HG03432 (cell line): ENCODE data around the gene IGSF21.

Experiments
- ATAC-seq: cut with Tn5 transposase; IDR thresholded peaks from one replicate; pipeline ENCODE4 v1.9.1; 2021; ENCODE audit warnings: mild to moderate bottlenecking, moderate library complexity; ENCODE audit not compliant: unreplicated experiment

The IGSF21 gene

DNA sequence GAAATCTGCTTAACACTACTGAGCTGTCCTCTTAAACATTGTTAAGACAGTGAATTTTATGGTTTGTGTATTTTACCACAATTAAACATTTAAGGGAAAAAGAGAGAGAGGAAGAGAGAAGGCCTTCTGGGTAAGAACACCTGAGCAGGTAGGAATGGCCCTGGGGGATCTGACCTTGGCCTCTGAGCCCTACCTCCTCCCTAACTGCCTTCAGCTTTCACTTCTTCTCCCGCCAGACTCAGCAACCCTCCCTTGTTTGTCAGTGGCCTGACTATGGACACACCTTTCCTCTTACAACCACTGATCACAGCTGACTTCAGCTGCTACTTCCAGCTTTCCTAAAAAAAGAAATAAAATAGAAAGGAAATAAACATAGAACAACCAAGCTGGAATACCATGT is 13.5 kb upstream of the IGSF21 start:
- ATAC-seq = no peak

DNA sequence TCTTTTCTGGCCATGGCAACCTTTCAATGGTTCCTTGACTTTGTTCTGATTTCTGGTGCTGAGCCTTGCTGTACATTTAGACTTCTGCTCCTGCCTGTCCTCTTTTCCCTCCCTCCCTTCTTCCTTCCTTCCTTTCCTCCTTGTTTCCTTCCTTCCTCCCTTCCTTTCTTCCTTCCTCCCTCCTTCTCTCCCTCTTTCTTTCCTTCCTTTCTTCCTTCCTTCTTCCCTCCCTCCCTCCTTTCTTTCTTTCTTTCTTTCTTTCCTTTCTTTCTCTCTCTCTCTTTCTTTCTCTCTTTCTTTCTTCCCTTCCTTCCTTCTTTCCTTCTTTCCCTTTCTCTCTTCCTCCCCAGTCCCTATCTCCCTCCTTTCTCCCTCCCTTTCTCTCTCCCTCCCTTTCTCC is 10.4 kb upstream of the IGSF21 start:
- no peak for ATAC-seq

DNA sequence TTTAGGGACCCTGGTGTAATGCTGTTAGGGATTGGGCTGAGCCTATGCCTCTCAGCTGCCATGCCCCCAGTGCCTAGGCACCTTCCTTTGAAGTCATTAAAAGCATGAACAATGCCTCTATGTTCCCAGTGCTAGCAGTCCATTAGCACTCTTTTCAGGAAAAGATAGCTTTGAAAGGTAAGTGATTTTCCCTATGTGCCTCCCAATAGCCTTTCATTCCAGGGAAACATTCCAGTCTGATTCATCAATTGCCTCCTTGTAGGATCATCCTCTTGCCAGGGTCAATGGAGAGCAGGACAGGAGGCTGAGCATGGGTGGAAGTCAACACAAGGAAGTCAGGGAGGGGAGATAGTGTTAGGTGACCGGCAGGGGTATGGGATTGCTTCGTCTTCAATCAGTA is 8.6 kb upstream of the IGSF21 start:
- no peak for ATAC-seq

DNA sequence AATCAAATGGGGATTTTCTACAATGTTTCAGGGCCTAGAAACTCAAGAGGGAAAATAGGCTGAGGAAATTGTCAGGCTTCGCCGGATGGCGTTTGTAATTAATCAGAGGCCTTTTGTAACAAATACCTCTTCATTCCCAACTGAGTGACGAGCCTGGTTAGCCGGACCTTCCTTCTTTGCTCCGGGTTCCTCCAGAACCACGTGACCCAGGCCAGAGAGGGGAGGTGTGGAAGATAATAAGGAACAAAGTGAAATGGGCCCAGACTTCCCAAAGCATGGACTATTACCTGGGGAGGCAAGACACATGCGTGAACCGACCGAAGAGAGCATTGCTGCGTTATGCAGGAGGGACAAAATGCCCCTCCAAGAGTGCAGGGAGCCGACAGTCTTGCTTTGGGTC is 7.5 kb upstream of the IGSF21 start:
- no peak for ATAC-seq

DNA sequence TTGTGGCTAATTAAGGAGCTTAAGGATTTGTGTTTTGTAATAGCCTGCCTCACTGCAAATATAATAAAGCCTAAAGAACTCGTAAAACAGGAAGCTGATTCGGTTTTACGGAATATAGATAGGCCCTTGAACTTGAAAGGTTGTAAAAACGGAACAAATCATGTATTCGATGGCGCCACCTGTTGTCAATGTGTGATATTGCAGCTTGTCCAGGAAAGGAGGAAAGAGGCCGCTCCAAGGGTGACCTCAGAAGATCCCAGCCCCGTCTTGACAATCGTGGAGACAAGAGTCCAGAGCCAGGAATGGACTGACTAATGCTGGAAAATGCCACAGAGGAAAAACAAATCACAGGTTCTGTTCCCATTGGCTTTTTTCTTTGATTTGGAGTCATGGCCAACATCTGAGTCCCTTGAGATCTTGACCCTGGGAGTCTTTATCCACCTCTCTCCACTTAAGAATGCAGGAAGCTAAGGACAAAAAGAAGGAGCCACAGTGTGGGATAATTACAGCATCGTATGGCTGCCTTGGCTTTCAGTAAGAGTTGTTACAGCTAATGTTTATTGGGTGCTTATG is 7.0 kb upstream of the IGSF21 start:
- ATAC-seq = no peak

DNA sequence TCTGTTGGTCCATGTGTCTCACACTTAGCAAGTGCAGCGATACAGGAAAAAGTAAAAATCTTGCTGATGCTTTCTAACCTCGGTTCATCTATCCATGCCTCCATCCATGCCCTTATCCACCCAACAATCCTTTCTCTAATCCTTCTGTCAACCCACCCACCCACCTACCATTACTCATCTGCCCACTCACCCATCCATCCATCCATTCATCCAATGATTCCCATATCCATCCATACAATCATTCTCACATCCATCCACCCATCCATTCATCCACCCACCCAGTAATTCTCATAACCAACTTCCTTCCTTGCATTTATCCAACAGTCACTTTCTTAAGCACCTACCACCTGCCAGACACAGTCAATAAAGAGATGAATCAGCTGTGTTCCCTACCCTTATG is 6.1 kb upstream of the IGSF21 start:
- no peak for ATAC-seq

DNA sequence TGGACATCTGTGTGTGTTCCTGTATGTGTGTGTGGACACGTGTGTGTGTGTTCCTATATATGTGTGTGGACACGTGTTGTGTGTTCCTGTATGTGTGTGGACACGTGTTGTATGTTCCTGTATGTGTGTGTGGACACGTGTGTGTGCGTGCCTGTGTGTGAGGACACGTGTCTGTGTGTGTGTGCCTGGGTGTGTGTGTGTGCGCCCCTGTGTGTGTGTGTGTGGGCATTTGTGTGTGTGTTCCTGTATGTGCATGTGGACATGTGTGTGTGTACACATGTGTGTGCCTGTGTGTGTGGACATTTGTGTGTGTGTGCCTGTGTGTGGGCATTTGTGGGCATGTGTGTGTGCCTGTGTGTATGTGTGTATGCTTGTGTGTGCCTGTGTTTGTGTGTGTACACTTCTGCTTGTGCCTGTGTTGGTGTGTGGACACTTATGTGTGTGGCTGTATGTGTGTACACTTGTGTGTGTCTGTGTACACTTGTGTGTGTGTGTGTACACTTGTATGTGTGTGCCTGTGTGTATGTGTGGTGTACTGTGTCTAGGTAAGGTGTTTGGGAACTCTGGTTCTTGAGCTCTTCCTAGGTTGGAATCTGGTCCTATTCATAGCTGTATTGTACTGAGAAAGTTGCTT is 3.7 kb upstream of the IGSF21 start:
- no peak for ATAC-seq

DNA sequence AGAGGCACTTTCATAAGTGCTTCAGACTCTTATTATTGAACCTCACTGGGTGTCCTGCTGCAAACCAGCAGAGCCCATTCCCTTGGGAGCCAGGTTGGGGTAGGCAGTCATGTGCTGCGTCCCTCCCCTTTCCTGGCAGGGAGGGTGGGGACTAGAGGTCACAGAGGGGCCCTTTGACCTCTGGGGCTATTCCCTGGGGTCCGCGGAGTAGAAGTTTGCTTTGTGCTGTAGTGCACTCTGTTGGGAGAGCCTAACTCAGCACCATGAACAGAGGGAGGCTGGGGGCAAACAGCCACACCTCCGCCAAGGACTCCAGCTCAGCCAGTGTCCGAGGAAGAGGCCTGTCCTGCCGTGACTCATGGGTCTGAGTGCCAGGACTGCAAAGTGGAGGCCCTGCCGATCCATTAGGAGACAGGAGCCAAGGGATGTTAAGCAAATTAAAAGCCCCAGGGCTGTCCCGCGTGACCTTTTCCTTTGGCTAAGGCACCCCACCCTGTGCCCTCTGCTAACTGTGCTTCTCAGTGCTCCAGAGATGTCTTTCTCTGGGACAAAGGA is 3.0 kb upstream of the IGSF21 start:
- ATAC-seq = no peak

DNA sequence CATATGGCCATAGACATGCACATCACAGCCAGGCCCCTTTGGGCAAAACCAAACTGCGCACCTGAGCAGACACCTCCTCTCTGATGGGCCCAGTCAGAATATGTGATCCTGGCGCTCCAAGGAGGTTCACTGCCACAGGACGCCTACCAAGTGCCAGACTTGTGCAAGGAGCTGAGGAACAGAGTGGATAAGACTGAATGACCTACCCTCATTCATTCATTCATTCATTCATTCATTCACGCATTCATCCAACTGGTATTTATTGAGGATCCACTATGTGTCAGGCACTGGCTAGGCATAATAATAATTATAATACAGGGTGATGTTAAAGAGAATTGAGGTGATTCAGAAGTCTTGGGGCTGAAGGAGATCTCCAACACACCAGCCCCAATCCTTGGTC is 2.4 kb upstream of the IGSF21 start:
- no peak for ATAC-seq

DNA sequence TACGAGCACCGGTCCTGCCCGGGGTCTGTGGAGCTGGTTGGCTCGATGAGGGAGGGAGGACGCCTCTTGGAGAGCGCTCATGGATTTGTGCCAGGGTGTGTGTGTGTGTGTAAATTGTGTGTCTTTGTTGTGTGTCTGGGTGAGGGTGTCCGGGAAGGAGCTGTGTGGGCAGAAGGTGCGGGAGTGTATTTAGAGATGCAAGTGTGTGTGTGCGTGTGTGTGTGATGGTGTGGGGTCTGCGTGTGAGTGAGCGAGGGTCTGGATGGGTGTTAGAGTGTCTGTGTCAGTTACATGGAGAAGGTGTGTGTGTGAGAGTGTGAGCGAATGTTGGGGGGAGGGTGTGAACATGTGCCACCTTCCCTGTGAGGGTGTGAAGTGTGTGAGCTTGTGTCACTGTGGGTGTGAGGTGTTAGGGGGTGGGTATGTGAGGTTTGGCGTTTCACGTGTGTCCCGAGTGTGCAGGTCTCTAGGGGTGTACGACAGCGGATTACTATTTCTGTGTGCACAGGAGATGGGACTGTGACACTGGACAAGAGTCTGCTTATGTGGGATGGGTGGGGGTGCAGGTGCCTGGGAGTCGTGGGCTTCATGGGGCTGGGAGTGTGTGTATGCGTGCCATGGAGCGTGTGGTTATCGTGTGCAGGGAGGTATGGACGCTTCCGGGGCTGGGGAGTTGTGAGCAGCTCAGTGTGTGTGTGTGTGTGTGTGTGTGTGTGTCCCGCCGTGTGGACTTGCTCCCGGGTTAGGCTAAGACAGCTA is 880 bp downstream of the IGSF21 start:
- ATAC-seq = no peak

DNA sequence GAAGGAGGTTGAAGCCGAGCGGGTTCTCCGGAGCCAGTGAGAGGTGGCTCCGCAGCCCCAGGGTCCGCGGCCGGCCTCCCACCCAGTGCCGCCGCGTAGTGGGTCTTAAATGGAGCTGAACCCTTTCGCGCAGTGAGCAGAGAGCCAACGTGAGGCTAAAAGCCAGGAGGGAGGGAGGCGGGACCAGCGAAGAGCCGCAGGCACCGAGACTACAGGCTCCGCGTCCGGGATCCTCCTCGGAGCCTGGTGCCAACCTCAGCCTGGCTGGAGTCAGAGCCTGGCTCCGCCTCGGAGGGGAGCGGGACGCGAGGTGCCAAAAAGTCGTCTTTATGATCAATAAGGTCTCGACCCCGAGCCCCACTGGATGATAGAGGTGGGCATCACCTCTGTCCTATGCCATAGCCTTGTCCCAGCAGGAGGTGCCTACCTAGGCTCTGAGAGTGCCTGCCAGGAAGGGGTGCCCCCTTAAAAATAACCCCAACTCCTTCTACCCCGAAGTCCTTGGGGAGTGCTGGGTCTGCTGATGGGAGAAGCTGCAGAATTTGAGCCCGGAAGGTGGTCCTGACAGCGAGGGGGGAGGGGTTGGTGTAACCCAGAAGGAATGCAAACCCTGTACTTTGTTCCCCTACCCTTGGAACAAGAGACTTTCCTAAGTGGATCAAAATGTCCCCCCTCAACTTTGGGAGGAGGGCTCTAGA is 1.6 kb downstream of the IGSF21 start:
- ATAC-seq = no peak

DNA sequence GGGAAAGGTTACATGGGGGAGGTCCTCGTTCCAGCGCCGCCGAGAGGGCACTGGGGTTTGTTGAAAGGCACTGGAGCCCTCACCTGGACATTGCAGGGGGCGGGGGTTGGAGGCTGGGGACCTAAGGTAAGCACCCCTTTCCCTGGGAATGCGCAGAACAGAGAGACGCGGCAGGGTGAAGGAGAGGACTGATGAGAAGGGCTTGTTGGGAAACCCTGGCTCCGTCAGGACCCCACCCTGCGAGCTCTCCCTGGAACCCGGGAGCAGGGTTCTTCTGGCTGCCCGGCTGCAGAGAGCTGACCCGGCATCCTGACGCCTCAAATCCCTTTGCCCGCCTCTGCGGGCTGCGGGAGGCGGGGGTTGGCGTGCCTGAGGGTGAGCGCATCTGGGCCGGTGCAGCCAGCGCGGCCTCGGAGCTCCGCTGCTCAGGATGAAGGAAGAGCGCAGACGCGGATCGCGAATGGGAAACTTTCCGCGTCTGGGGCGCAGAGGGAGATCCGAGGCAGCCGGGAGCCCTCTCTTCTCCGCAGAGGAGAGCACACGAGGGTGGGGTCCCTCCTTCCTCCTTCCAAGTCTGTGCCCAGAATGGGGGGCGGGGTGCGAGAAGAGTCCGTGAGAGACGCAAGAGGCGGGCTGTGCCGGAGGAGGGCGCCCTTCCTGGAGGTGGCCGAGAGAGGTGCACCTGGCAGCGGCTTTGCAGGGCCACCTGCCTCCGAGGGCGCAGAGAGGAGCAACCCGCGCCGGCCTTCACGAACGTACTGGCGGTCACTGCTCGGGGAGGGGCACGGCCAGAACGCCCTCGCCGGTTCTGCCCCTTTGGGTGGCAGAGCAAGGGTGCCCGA is 2.4 kb downstream of the IGSF21 start:
- no peak for ATAC-seq

DNA sequence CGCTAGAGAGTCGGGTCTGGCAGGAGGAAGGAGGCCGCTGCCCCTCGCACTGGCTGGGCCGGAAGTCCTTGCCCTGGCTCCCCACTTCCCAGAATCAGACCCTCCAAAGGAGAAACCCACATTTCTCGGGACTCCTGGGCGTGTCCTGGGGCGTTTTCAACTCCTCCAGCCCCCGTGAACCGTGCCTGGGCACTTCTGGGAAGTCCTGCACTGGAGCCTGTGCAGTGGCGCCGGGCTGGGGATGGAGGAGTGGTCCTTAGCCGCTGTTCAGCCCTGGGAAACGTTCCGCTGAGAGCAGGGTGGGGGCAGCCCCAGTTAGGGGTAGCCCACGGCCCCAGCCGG is 3.0 kb downstream of the IGSF21 start:
- no peak for ATAC-seq

DNA sequence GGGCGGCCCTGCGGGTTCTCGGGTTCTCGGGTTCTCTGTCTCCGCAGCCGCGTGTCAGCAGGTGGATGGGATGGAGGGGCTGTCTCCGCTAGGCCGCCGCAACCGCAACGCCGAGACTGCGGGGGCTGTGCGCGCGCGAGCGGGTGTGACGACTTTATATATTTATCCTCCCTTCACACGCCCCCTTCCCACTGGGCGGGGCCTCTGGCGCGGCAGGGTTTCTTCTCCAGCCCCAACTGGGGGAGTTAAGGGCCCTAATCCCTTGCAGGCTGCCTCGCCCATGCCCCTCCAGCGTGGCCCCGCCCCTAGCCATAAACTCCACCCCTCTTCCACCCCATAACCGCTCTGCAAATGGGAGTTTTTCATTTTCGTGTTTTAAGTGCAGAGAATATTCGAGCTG is 3.4 kb downstream of the IGSF21 start:
- no peak for ATAC-seq

DNA sequence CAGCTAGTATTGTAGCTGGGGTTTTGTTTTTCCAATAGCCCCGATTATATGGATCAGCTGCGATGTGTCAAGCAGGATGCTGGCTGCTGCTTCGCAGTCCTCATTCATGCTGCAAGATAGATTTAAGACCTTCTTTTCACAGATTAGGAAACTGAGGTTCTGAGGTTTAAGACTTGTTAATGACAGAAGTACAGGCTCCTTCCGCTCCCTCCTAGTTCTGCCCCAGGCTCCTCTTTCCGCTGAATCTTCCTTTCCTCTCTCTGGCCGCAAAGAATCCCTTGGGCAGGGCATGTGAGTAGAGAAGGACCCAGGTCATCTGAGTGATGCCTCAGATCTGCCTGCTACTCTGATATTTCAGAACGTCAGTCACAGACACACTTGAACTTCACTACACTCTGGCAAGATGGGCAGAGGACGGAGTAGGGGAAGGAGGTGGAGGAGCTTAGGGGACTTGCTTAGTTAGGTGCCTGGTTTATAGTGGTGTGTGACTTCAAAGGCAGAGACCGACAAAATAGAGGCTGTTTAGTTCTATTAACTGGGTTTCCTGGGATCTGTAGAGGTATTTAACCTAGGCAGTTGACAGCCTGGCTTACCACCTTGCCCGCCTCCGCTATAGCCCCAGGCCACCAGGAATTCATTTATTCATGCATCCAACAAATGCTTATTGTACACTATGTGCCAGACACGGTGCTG is 4.2 kb downstream of the IGSF21 start:
- ATAC-seq = no peak

DNA sequence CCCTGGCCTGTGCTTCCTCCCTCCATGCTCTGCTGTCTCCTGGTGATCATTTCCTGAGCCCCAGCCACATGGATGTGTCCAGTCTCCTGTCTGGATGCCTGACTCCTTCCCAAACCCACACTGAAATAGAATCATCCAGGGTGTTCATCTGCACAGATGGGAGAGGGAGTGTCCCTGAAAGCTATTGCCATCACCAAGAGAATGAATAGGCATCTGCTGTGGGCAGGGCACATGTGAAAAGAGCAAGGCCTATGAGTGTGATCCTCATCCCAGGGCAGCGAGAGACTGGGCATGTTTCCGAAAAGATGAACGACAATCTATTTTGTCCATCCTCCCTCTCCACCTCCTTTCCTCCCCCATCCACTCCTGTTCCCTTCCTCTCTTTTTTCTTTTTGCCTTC is 5.0 kb downstream of the IGSF21 start:
- ATAC-seq = no peak

DNA sequence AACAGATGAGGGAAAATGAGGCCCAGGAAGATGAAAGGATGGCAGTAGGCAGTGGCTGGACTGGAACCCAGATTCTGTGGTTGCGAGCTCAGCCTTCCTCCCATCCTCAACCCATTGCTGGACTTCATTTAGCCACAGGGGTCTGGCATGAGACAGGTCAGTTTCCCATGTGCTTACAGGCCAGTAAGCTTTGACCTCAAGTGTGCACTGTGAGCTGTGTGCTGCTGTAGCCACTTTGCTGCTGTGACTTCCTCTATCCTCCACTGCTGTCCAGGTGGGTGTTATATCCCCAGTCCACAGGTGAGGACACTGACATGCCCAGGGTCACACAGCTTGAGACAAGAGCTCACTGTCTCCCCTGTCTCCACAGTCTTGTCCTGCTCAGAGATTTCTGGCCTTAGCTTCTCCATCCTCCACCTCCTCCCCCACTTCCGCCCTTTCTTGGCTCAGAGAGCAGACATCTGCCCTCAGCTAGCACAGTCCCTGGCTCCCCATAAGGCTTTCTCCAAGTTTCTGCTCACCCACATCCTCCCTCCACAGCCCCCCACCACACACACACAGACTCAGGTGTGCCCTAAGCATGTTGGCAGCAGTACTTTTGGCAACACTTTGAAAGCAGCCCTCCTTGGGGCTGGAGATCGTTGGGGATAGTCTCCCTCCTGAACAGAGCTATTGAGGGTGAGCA is 7.3 kb downstream of the IGSF21 start:
- no peak for ATAC-seq

DNA sequence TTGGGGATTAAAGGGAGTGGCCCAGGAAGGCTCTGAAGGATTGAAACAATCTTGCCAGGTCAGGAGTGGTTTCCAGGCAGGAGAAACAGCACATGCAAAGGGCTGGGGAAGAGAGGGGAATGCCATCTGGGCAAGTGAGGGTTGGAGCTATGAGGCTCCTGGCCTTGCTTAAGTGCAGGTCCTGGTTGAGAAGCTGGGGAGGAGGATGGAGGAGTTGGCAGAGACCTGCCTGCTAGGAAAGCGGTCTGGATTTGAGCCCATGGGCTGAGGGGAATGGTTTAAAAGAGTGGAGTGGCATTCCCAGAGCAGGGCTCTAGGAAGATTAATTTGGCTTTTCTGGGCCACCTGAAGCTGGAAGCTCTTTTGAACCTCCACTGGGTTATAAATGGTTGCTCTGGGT is 9.2 kb downstream of the IGSF21 start:
- ATAC-seq = no peak

DNA sequence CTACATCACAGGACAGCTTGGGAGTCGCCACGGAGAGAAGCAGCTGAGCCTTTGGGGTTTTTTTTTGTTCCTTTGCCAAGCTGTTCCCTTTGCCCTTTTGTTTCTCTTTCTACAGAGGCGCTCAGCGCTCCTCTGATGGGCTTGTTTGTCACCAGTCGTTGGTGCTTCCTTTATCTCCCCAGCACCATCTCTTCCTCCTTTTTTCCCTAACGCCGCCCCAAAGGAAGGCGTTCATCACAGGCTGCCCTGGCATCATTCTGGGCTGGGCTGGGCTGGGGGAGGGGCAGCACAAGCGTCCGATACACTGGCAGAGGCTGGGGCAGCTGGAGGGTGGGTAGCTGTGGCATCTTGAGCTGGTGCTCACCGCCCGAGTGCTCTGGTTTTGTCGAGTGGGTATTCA is 10.5 kb downstream of the IGSF21 start:
- ATAC-seq = no peak

DNA sequence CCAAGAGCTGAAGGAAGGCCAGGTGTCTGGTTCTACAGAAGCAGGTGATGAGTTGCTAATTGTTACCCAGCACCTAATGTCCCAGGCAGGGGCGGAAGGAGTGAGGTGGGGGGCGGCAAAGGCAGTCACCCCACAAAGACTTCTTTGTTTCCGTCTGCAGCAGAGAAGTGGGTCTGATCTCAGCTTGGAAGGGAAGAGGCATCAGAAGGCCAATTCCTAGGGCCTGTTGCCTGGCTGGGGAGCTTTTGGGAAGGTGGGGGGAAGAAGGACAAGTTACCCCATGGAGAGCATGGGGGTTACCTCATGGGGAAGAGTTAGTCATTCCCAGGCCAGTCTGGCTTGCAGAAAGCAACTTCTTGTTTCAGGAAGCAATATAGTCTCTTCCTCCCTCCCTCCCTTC is 10.9 kb downstream of the IGSF21 start:
- ATAC-seq = no peak
